HepG2 (cell line): ENCODE measurements around the gene KCNQ5. TPM values are rescaled to one million over a fixed set of nuclear protein-coding genes. Genes with fewer than 3 reads are reported as not detected.

ENCODE experiments used
- ATAC-seq: fragments of 200-7000 bp; cut with Tn5 transposase; 3 replicates; pipeline ENCODE4 v1.9.1; 2020; ENCODE audit warnings: mild to moderate bottlenecking, moderate library complexity
- BruUV-seq: library from RNA; stranded (reverse); fragments of 400-500 nt; replicated peaks from 2 replicates; lab custom pipeline; 2021; lab: Mats Ljungman, UMichigan
- CTCF ChIA-PET: fragments of 300-600 bp; formaldehyde crosslinking; extraction: SDS; loops from one replicate; lab custom pipeline; 2021; ENCODE audit warnings: low total read pairs, inconsistent platforms, low intra/inter-chr PET ratio; lab: Yijun Ruan, JAX
- POLR2A ChIA-PET: fragments of 350-600 bp; sonication (Branson Sonifier 250); formaldehyde crosslinking; loops from one replicate; lab custom pipeline; 2020; ENCODE audit warnings: antibody characterized with exemption, inconsistent platforms; lab: Yijun Ruan, JAX
- DNase-seq: peaks from one replicate; pipeline ENCODE4 v3.0.0-alpha.2; 2015; ENCODE audit warnings: low spot score
- FAIRE-seq: peaks from 3 replicates; lab custom pipeline; 2011; peaks lifted over from hg19 to GRCh38; lab: Jason Lieb, UNC
- H2AFZ ChIP-seq: one replicate; pipeline ENCODE4 v1.6.1; 2011; ENCODE audit warnings: low read length, inconsistent platforms
- H3K27ac ChIP-seq: fragments of 300-600 bp; 3 replicates; pipeline ENCODE4 v1.8.0; 2011; ENCODE audit warnings: mixed run types, mild to moderate bottlenecking, mixed read lengths, low read length, inconsistent platforms; ENCODE audit not compliant: insufficient read depth; ENCODE audit errors: extremely low read length
- H3K27me3 ChIP-seq, 2 experiments: fragments of 200-600 bp in 1 of 2; 2 replicates in 1 of 2; 3 replicates in 1 of 2; pipeline versions ENCODE4 v1.6.0 to v1.8.0; 2011; ENCODE audit warnings: low read length in 2 of 2, mild to moderate bottlenecking in 2 of 2, moderate library complexity in 2 of 2, inconsistent platforms in 1 of 2; ENCODE audit not compliant: insufficient read depth in 2 of 2, control insufficient read depth in 1 of 2
- H3K36me3 ChIP-seq, 2 experiments: fragments of 200-600 bp in 1 of 2; replicated peaks in 1 of 2; 2 replicates in 1 of 2; 3 replicates in 1 of 2; pipeline versions ENCODE4 v1.5.1 to v1.8.0; 2011; ENCODE audit warnings: low read length in 2 of 2, inconsistent platforms in 1 of 2; ENCODE audit not compliant: insufficient read depth in 2 of 2, control insufficient read depth in 1 of 2
- H3K4me1 ChIP-seq: 2 replicates; pipeline ENCODE4 v1.5.1; 2012; ENCODE audit warnings: low read length, inconsistent platforms; ENCODE audit not compliant: insufficient read depth
- H3K4me2 ChIP-seq: 2 replicates; pipeline ENCODE4 v1.6.0; 2011; ENCODE audit warnings: low read depth, low read length, inconsistent platforms
- H3K4me3 ChIP-seq, 3 experiments: fragments of 200-600 bp in 1 of 3; sonication (generic), shearing (Covaris generic) in 1 of 3; replicated peaks in 1 of 3; 2 replicates each; pipeline ENCODE4 v1.5.1; 2011 to 2016; ENCODE audit warnings: low read length in 3 of 3, inconsistent platforms in 2 of 3, low read depth in 2 of 3, mild to moderate bottlenecking in 2 of 3, control low read depth in 1 of 3, mixed read lengths in 1 of 3; ENCODE audit not compliant: insufficient read depth in 1 of 3
- H3K79me2 ChIP-seq: one replicate; pipeline ENCODE4 v1.6.1; 2011; ENCODE audit warnings: low read length, inconsistent platforms; ENCODE audit not compliant: insufficient read depth
- H3K9ac ChIP-seq: 2 replicates; pipeline ENCODE4 v1.6.0; 2011; ENCODE audit warnings: mild to moderate bottlenecking, low read depth, low read length, inconsistent platforms; ENCODE audit not compliant: insufficient read depth
- H3K9me3 ChIP-seq: 2 replicates; pipeline ENCODE4 v1.5.1; 2012; ENCODE audit warnings: mild to moderate bottlenecking, low read length
- H4K20me1 ChIP-seq: 2 replicates; pipeline ENCODE4 v1.6.0; 2011; ENCODE audit warnings: inconsistent platforms, mild to moderate bottlenecking, low read length, moderate library complexity; ENCODE audit not compliant: insufficient read depth
- HMGXB4 ChIP-seq, 2 experiments: sonication (generic) in 1 of 2; formaldehyde crosslinking in 1 of 2; IDR thresholded peaks; 2 replicates each; pipeline versions ENCODE4 v1.4.0 to v1.6.1; 2018 to 2020; ENCODE audit warnings: missing genetic modification reagents in 2 of 2, borderline replicate concordance in 1 of 2, low read depth in 1 of 2, mild to moderate bottlenecking in 1 of 2, missing biosample characterization in 1 of 2
- NBN ChIP-seq: fragments of 450-650 bp; conservative IDR thresholded peaks from 2 replicates; pipeline ENCODE4 v1.6.1; 2017
- NCOA1 ChIP-seq: sonication (generic); formaldehyde crosslinking; IDR thresholded peaks from 2 replicates; pipeline ENCODE4 v1.9.0; 2021; ENCODE audit warnings: missing genetic modification reagents
- PRDM4 ChIP-seq: sonication (generic); formaldehyde crosslinking; IDR thresholded peaks from 2 replicates; pipeline ENCODE4 v1.9.0; 2021; ENCODE audit warnings: missing genetic modification reagents, borderline replicate concordance
- TARDBP ChIP-seq: sonication (generic); formaldehyde crosslinking; IDR thresholded peaks from 2 replicates; pipeline ENCODE4 v1.8.0; 2022; ENCODE audit warnings: mild to moderate bottlenecking, missing genetic modification reagents
- TRIM24 ChIP-seq: sonication (generic); formaldehyde crosslinking; IDR thresholded peaks from 2 replicates; pipeline ENCODE4 v1.8.0; 2022; ENCODE audit warnings: mild to moderate bottlenecking, missing genetic modification reagents
- ZNF414 ChIP-seq: sonication (generic); formaldehyde crosslinking; IDR thresholded peaks from 2 replicates; pipeline ENCODE4 v1.5.0; 2020; ENCODE audit warnings: missing genetic modification reagents
- ZNF740 ChIP-seq: sonication (generic); formaldehyde crosslinking; IDR thresholded peaks from 2 replicates; pipeline ENCODE4 v1.4.0; 2020; ENCODE audit warnings: missing genetic modification reagents
- WGBS: methylation state at CpG from one replicate; pipeline ENCODE4 v1.1.6; 2017; ENCODE audit warnings: low lambda C conversion rate; 5-methylcytosine and 5-hydroxymethylcytosine counted together
- in situ Hi-C: cut with HindIII; loops from 2 replicates; pipeline ENCODE4 v1.10.0; 2017; ENCODE audit warnings: low pct_unique_long_range_greater_than_20kb; ENCODE audit not compliant: extremely low pct_ligation_motif_present
- intact Hi-C: fragments of 100-400 bp; cut with micrococcal nuclease; formaldehyde crosslinking; loops from one replicate; pipeline ENCODE4 v1.10.0; 2022; ENCODE audit not compliant: unreplicated experiment
- polyA plus RNA-seq, 8 experiments: library from polyadenylated mRNA; depleted of rRNA in 3 of 8; stranded (reverse) in 7 of 8; unstranded in 1 of 8; fragments of >200 nt; fragmentation: Illumina TruSeq in 4 of 8; extraction: Trizol in 4 of 8; gene quantifications; 2 replicates each; pipeline versions ENCODE4 v1.2.1 to v1.2.3, GENCODE V29; 2011 to 2016; ENCODE audit warnings: low read depth in 4 of 8, missing spikeins in 1 of 8, mixed read lengths in 1 of 8; ENCODE audit not compliant: insufficient read depth in 1 of 8
- total RNA-seq, 5 experiments: library from RNA; depleted of rRNA; stranded (reverse); fragments of >200 nt; fragmentation: Illumina TruSeq; extraction: Trizol; gene quantifications; 2 replicates each; pipeline ENCODE4 v1.2.3, GENCODE V29; 2016; ENCODE audit warnings: low read depth in 1 of 5

Gene KCNQ5
- total and polyA plus RNA-seq, 2 of the 13 experiments (the other 11 are each of a cell fraction or from before 2014, with no cell fraction given) = 0.04 TPM; not detected in 1

GRCh38 chr6:72623808-72624207 is 1.9 kb downstream of the KCNQ5 start (continued):
- TF ChIP-seq HMGXB4 (CRISPR knock-in tag; IDR thresholded peaks at IDR 0.05; ENCODE audit: borderline replicate concordance in 1 of 2, low read depth in 1 of 2) (no peak), PRDM4 (CRISPR knock-in tag) (no peak), NCOA1 (no peak)
- TF ChIP-seq, all 625 proteins: peak for 0

- ATAC-seq (peak; percentile 62), FAIRE-seq (no peak), DNase-seq (no peak)
- no peaks in the 10 kb centered on the region; the same call in 1 of the 2 replicates for H4K20me1 ChIP-seq
- no peak overlapping the region for H3K4me2 ChIP-seq
- H3K4me1 ChIP-seq = no peaks in the 10 kb centered on the region
- H3K27me3 ChIP-seq = peaks cover 4 to 25% of the 10 kb centered on the region in 2 experiments; a peak in 3 of 5 replicates
- no TSS peak for BruUV-seq
- intact Hi-C loops (loop anchor here (1.0 kb wide), 1 partner anchor 506 kb away; no protein-coding TSS in a partner anchor), in situ Hi-C loops (no loop called here)
- no peak overlapping the region for H2AFZ ChIP-seq
- no peaks in the 10 kb centered on the region for H3K79me2 ChIP-seq
- H3K9me3 ChIP-seq = no peaks in the 10 kb centered on the region
- CTCF ChIA-PET = no interaction called here
- no peak overlapping the region for H3K27ac ChIP-seq
- no peak overlapping the region for H3K4me3 ChIP-seq
- H3K36me3 ChIP-seq = no peaks in the 10 kb centered on the region
- POLR2A ChIA-PET = no interaction called here
- 13% methylated on average over 3 of the region's 3 CpGs for WGBS
- H3K9ac ChIP-seq = no peak overlapping the region
- no peak for TF ChIP-seq NBN
- no peak for TF ChIP-seq ZNF414
- TF ChIP-seq TRIM24 (CRISPR knock-in tag) = no peak
- TF ChIP-seq TARDBP (CRISPR knock-in tag) = no peak
- TF ChIP-seq ZNF740 (CRISPR knock-in tag) = no peak
Measured at GRCh38 chr6:72624557-72625160, 2.8 kb downstream of the KCNQ5 start.
